ENCODE results near the gene TCEA3. TPM values are rescaled to one million over a fixed set of nuclear protein-coding genes. Genes with fewer than 3 reads are reported as not detected.
A peak's percentile ranks its signal among the peaks of the same experiment; 100 is the strongest.

Gene TCEA3
- total and polyA plus RNA-seq, 10 of the 15 experiments (the other 5 are each of a cell fraction or from before 2014, with no cell fraction given): 0.06 to 0.23 (median 0.08) TPM; not detected in 7

DNA sequence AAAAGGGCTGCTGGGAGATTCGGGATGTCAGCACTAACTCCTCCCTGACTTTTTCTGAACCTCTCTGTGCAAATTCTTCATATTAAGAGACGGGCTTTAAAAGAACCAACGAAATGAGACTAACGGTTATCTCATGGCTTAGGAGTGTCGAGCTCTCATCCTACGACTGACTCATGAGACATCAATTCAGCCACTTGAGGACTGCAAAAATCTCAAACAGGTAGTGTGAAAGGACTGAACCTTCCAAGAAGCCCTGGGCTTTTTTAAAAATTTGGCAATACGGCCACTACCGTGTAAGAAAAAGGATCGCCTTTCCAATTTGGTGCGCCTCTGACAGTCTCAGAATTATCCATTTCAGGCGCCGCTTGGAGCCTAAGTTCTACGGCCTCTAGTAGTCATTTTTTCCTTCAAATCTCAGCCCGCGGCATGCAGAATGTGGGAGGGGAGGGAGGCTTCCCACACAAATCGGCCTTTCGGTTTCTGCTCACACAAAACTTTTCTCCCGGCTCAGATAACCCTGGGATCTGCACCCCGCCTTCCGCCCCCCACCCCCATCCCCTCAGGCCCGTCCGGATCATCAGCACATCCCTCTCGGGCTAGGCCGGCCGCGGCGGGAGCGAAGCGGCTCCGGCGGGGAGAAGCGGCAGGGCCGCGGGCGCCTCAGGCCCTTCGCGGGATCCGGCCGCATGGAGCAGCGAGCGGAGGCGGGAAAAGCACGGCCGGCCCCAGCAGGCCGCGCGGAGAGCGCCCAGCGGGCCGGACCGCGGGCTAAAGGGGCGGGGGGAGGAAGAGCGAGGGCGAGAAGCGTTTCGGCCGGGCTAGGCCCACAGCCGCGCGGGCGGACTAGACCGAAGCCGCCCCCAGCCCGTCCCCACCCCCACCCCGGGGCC is 81.1 kb downstream of the TCEA3 start:
- in situ Hi-C loops (cut with MboI): no loop called here
- FAIRE-seq (no peak), ATAC-seq (peak; percentile 42), DNase-seq (ENCODE audit: low read depth, low spot score) (no peak)
- POLR2A ChIA-PET: interaction anchor here (0.6 to 2.4 kb wide), 7 partner anchors 13 to 325 kb away, joined by 3 to 68 read pairs (median 4); partner anchors contain the start of genes KDM1A and ZNF436
- BruUV-seq (replicated peaks): no TSS peak
- TF ChIP-seq ZNF24 (IDR thresholded peaks at IDR 0.05) (0 out of 2 replicates have a peak, but pooled peaks have one; percentile 37), RUNX3 (IDR thresholded peaks at IDR 0.05; ENCODE audit: low read length) (0 out of 2 replicates have a peak, but pooled peaks have one; percentile 10), LARP7 (IDR thresholded peaks at IDR 0.05) (peak; percentile 71; the same call in 1 of the 2 replicates), E2F4 (IDR thresholded peaks at IDR 0.05; ENCODE audit: low read depth, low read length) (no peak), SUZ12 (IDR thresholded peaks at IDR 0.05; ENCODE audit: unreplicated experiment) (no peak), ZNF687 (IDR thresholded peaks at IDR 0.05) (0 out of 2 replicates have a peak, but pooled peaks have one; percentile 32), IKZF1 (conservative IDR thresholded peaks at IDR 0.05) (no peak; the same call in 1 of the 2 replicates), MYC (IDR thresholded peaks at IDR 0.05; ENCODE audit: insufficient read depth, insufficient read length, insufficient replicate concordance, low read length, severe bottlenecking) (peak; percentile 19), SMARCA5 (IDR thresholded peaks at IDR 0.05) (0 out of 2 replicates have a peak, but pooled peaks have one; percentile 42)
- TF ChIP-seq, protein P1, sequence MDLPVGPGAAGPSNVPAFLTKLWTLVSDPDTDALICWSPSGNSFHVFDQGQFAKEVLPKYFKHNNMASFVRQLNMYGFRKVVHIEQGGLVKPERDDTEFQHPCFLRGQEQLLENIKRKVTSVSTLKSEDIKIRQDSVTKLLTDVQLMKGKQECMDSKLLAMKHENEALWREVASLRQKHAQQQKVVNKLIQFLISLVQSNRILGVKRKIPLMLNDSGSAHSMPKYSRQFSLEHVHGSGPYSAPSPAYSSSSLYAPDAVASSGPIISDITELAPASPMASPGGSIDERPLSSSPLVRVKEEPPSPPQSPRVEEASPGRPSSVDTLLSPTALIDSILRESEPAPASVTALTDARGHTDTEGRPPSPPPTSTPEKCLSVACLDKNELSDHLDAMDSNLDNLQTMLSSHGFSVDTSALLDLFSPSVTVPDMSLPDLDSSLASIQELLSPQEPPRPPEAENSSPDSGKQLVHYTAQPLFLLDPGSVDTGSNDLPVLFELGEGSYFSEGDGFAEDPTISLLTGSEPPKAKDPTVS (IDR thresholded peaks at IDR 0.05; ENCODE audit: low read depth, low read length): no peak
- intact Hi-C loops (cut with micrococcal nuclease; ENCODE audit: unreplicated experiment): loop anchor here (1.0 to 5.0 kb wide), 3 partner anchors 25 to 184 kb away; no protein-coding TSS in a partner anchor
- no peak overlapping the region for H2AFZ ChIP-seq (ENCODE audit: control insufficient read depth, low read depth, low read length)
- H4K20me1 ChIP-seq (ENCODE audit: control insufficient read depth, insufficient read depth): peaks cover 16% of the 10 kb centered on the region; the same call in 1 of the 2 replicates
- H3K4me2 ChIP-seq (ENCODE audit: control insufficient read depth, insufficient read depth): peak overlapping the region; percentile 78
- SMC1A ChIA-PET (ENCODE audit: uncharacterized antibody, unreplicated experiment): interaction anchor here (1.2 to 1.6 kb wide), 2 partner anchors 25 kb away, joined by 4 to 17 read pairs; partner anchors contain the start of gene ZNF436
- H3K36me3 ChIP-seq (ENCODE audit: control insufficient read depth in 2 of 2, insufficient read depth in 2 of 2, low read length in 1 of 2): no peaks in the 10 kb centered on the region; a peak in 1 of 4 replicates
- peak overlapping the region; percentile 92 for H3K27ac ChIP-seq (ENCODE audit: control insufficient read depth, insufficient read depth)
- CTCF ChIA-PET: interaction anchor here (0.7 to 3.0 kb wide), 6 partner anchors 19 to 862 kb away, joined by 3 to 23 read pairs (median 4); partner anchors contain the start of gene ZNF436
- H3K9ac ChIP-seq (ENCODE audit: control insufficient read depth, insufficient read depth, low read length): peak overlapping the region; percentile 87
- RAD21 ChIA-PET (ENCODE audit: unreplicated experiment): interaction anchor here (0.9 to 2.3 kb wide), 4 partner anchors 24 to 188 kb away, joined by 3 to 34 read pairs (median 5); partner anchors contain the start of genes E2F2 and ZNF436
- H3K27me3 ChIP-seq (replicated peaks in 1 of 2; ENCODE audit: control insufficient read depth in 2 of 2, insufficient read depth in 2 of 2, low read length in 1 of 2): no peaks in the 10 kb centered on the region
- WGBS (ENCODE audit: insufficient coverage, insufficient replicate concordance, low lambda C conversion rate, missing lambda C conversion rate): under 1% methylated on average over 37 of the region's 66 CpGs
- H3K79me2 ChIP-seq (ENCODE audit: control insufficient read depth, insufficient read depth, low read length): peaks cover 56% of the 10 kb centered on the region
- H3K4me1 ChIP-seq (ENCODE audit: control insufficient read depth, insufficient read depth, low read length): peaks cover 3% of the 10 kb centered on the region; the same call in 1 of the 2 replicates
- H3K9me3 ChIP-seq (replicated peaks; ENCODE audit: control insufficient read depth, insufficient read depth, low read length): no peaks in the 10 kb centered on the region
- peak overlapping the region; percentile 84 for H3K4me3 ChIP-seq
